Measurements from ENCODE around the gene PDZK1.
A peak's percentile ranks its signal among the peaks of the same experiment; 100 is the strongest.
"Not testable (repeated sequence)": the region's sequence is repeated elsewhere in the genome, so short reads cannot be mapped to it uniquely, and the experiment has no call there.

PDZK1 gene

GRCh38 chr1:145707183-145707867 lies at the start of gene PDZK1:
TSS of gene PDZK1 (minus strand) at chr1:145707368. CDS start at chr1:145688021, 19,347 bp downstream.
- no peak for DNase-seq (ENCODE audit: low read depth in 2 of 2)

DNA sequence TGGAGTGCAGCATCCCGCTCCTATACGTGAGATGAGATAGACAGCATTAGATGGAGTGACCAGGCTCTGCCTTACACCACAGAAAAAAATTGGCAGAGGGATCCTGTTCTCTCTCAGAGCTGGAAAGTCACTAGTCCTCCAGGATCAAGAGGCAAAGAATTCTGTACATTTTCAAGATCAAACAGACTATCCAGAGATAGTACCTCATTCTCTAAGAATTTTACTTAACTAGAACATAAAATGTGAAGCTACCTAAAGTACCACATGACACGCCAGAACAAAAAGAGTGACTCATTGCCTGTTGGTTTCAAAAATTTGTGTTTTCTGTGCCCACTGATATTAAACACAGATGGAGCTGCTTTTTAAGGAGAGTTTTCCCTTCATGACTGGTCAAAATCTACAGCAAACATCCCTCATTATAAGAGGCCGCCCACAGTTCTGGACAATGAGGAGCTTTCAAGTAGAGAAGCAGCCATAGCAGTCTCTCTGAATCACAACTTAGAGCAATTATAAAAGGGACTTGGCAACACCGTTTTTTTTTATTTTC lies 44.4 kb upstream of the PDZK1 start:
- DNase-seq (ENCODE audit: low read depth in 2 of 2), result no peak

- DNase-seq (ENCODE audit: low read depth in 2 of 2), result no peak
Observed at GRCh38 chr1:145750426-145750825, 43.3 kb upstream of the PDZK1 start.

DNA sequence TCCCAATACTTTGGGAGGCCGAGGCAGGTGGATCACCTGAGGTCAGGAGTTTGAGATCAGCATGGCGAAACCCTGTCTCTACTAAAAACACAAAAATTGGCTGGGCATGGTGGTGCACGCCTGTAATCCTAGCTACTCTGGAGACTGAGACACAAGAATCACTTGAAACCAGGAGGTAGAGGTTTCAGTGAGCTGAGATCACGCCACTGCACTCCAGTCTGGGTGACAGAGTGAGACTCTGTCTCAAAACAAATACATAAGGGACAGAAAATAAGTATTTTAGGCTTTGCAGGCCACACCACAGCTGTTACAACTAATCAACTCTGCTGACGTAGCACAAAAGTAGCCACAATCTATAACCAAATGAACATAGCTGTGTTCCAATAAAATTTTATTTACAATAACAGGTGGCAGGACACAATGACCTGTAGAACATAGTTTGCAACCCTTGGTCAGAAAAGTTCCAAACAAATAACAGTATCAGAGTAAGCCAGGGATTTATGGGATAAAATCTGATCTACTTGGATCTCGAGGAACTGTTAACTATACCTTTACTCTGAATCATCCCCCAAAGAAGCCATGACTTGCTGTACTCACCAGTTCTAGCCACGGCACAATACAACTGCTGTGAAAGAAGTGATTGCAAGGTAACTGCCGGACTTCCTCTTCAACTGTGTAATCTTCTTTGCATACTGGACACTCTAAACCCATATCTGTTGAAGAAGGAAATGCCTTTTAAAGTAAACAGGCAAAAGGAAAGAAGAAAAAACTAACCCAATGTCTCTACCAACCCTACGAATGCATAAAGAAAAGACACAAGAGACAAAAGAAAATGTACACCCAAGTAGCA lies 40.5 kb upstream of the PDZK1 start:
- DNase-seq (ENCODE audit: low read depth in 2 of 2), result no peak

- no peak for DNase-seq (ENCODE audit: low read depth in 2 of 2)
Observed at GRCh38 chr1:145740269-145740668, 33.1 kb upstream of the PDZK1 start.

DNA sequence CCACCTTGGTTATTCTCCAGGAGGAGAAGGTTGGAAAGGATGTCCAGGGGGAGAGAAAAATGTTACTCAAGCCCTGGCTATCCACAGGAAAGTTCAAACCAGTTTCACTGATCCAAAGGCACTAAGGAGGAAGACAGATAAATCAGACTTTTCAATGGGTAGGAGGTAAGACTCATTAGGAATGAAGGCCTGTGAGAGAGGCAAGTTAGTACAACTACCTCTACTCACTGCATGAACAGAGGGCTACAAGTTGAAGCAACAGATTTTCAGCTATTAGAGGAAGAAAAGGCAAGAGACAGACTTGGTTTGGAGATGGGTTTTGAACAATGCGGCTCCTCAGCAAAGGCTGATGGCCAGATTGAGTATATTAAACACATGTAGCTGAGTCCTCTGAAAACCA lies 29.0 kb upstream of the PDZK1 start:
- DNase-seq (ENCODE audit: low read depth in 2 of 2), result no peak

GRCh38 chr1:145730900-145731299 lies 23.7 kb upstream of the PDZK1 start:
- no peak for DNase-seq (ENCODE audit: low read depth in 2 of 2)

- no peak for DNase-seq (ENCODE audit: low read depth in 2 of 2)
Observed at GRCh38 chr1:145730467-145730866, 23.3 kb upstream of the PDZK1 start.

GRCh38 chr1:145729666-145730436 lies 22.7 kb upstream of the PDZK1 start:
- DNase-seq (ENCODE audit: low read depth in 2 of 2), result no peak

- DNase-seq (ENCODE audit: low read depth in 2 of 2), result no peak
Observed at GRCh38 chr1:145729196-145729595, 22.0 kb upstream of the PDZK1 start.

DNA sequence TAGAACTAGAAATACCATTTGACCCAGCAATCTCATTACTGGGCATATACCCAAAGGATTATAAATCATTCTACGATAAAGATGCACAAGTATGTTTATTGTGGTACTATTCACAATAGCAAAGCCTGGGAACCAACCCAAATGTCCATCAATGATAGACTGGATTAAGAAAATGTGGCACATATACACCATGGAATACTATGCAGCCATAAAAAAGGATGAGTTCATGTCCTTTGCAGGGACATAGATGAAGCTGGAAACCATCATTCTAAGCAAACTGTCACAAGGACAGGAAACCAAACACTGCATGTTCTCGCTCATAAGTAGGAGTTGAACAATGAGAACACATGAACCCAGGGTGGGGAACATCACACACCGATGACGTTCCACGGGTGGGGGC lies 19.0 kb upstream of the PDZK1 start:
- DNase-seq (ENCODE audit: low read depth in 2 of 2), result not testable (repeated sequence)

- DNase-seq (ENCODE audit: low read depth in 2 of 2), result peak; percentile 51 to 60
Observed at GRCh38 chr1:145720878-145721671, 13.9 kb upstream of the PDZK1 start.

DNA sequence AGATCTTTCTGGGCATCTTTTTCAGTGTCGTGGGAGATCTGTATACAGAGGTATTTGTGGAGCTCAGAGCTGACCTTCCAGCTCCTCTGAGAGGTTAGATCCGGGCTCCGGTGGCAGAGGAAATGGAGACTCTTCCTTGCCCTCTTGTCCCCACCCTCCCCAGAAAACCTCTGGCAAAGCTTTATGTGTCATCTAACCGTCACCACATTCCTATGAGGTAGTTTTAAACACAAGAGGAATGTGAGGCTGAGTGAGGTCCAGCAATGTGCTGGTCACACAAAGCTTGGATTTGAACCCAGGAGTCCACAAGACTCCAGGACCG lies 13.3 kb upstream of the PDZK1 start:
- no peak for DNase-seq (ENCODE audit: low read depth in 2 of 2)

- DNase-seq (ENCODE audit: low read depth in 2 of 2), result no peak
Observed at GRCh38 chr1:145719230-145720079, 12.3 kb upstream of the PDZK1 start, which contains the start of gene CD160. TSS of gene CD160 (plus strand) at chr1:145719499. CDS start at chr1:145728328, 8,829 bp downstream.

DNA sequence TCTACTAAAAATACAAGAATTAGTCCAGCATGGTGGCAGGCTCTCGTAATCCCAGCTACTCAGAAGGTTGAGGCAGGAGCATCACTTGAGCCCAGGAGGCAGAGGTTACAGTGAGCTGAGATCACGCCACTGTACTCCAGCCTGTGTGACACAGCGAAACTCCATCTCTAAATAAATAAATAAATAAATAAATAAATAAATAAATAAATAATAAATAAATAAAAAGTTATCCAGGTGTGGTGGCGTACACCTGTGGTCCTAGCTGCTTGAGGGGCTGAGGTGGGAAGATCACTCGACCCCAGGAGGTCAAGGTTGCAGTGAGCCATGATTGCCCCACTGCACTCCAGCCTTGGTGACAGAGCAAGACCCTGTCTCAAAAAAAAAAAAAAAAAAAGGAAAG lies 11.3 kb upstream of the PDZK1 start:
- DNase-seq (ENCODE audit: low read depth in 2 of 2), result not testable (repeated sequence)

DNA sequence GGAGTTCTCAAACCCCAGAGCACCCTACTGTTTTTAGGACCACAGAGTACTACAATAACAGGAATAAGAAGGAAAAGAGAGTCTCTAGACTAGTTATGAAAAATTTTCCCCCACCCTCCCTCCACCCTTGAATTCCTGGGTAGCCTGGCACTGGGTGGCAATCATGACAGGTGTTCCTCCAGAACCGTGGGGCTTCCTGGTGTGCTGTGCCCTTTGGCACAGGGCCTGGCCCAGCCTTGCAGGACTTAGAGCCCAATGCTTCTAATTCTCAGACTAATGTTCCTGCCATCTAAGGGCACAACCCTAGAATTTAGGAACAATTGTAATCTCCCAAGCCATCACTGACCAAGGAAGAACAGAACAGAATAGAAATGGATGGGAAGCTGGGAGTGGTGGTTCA lies 10.7 kb upstream of the PDZK1 start:
- no peak for DNase-seq (ENCODE audit: low read depth in 2 of 2)

DNA sequence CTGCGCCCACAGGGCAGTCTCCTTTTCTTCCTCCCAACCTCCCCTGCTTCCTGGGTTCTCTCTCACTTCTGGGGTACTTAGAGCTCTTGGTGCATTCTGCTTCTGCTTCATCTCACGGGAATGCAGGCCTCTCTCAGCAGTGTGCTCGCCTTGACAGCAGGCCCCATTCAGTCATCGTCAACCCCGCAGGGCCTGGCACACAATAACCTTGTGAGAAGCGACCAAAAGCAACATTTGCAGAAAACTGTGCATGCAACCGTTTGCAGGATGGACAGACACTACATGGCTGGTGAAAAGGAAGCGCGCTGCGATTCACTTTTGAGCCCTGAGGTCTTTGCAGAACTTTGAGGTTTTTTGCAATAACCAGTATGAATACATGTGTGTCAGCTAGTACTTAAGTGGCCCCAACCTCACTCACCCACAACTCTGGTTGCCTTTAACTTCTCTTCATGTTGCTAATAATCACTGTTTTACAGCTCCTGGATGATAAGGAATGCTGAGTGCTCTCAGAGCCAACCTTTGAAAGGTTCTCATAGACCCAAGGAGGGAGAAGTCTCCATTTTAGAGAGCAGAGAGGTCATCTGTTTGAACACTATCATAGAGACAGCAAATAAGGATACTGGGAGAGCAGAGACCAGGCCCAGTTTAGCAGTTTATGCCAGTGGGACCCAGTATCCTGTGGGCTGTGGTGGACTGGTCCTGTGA lies 9.6 kb upstream of the PDZK1 start:
- DNase-seq (ENCODE audit: low read depth in 2 of 2), result no peak

- DNase-seq (ENCODE audit: low read depth in 2 of 2), result no peak
Observed at GRCh38 chr1:145714524-145715111, 7.5 kb upstream of the PDZK1 start.

DNA sequence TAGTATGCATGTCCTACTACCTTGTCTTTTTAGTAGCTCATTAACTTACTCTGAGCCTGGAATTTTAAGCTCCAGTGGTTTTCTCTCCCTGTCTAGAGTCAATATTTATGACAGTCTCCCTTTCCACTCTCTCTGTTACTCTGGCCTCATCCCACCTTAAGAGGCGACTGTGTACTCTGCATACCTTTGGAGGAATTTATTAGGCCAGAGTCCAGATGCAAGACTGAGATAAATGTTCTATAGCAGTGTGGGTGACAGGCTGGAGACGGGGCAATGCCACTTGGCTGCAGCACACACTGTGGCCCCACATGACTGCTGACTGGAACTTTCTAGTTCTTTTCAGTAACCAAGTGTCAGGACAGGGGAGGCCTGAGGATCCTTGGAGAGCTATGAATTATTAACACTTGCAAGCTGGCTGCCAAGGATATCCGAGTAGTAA lies 4.1 kb upstream of the PDZK1 start:
- DNase-seq (ENCODE audit: low read depth in 2 of 2), result no peak
